ENCODE measurements around the gene PCSK4. TPM values are rescaled to one million over a fixed set of nuclear protein-coding genes. Genes with fewer than 3 reads are reported as not detected.
A peak's percentile ranks its signal among the peaks of the same experiment; 100 is the strongest.

PCSK4 gene
- polyA plus RNA-seq, 1 experiment: 1.3 TPM

DNA sequence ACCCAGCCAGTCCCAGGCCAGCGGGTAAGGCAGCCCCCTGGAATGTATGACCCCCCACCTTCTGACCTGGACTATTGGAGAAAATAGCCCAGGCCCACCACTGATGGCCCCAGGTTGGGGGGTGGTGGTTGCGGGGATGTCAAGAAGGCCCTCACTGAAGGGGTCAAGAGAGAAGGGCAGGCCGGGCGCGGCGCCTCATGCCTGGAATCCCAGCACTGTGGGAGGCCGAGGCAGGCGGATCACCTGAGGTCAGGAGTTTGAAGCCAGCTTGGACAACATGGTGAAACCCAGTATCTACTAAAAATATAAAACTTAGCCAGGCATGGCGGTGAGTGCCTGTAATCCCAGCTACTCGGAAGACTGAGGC, 24.1 kb upstream of the PCSK4 start:
- CTCF ChIA-PET: interaction anchor here (0.8 to 1.0 kb wide), 2 partner anchors 10 to 22 kb away, joined by 3 to 4 read pairs; no protein-coding TSS in a partner anchor
- no peak for DNase-seq (ENCODE audit: low read depth)
- TF ChIP-seq, protein P1, sequence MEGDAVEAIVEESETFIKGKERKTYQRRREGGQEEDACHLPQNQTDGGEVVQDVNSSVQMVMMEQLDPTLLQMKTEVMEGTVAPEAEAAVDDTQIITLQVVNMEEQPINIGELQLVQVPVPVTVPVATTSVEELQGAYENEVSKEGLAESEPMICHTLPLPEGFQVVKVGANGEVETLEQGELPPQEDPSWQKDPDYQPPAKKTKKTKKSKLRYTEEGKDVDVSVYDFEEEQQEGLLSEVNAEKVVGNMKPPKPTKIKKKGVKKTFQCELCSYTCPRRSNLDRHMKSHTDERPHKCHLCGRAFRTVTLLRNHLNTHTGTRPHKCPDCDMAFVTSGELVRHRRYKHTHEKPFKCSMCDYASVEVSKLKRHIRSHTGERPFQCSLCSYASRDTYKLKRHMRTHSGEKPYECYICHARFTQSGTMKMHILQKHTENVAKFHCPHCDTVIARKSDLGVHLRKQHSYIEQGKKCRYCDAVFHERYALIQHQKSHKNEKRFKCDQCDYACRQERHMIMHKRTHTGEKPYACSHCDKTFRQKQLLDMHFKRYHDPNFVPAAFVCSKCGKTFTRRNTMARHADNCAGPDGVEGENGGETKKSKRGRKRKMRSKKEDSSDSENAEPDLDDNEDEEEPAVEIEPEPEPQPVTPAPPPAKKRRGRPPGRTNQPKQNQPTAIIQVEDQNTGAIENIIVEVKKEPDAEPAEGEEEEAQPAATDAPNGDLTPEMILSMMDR (IDR thresholded peaks at IDR 0.05; ENCODE audit: insufficient read depth, low read depth, low read length): no peak
- Histone ChIP-seq H3K4me3 (ENCODE audit: low read depth, low read length) (no peak overlapping the region), H3K36me3 (ENCODE audit: control insufficient read depth, insufficient read depth, low read length) (peaks cover 2% of the 10 kb centered on the region; the same call in 1 of the 2 replicates), H3K27me3 (ENCODE audit: control insufficient read depth, insufficient read depth, low read length) (0 out of 2 replicates have a peak, but pooled peaks cover 1% of the 10 kb centered on the region)
- POLR2A ChIA-PET: no interaction called here

DNA sequence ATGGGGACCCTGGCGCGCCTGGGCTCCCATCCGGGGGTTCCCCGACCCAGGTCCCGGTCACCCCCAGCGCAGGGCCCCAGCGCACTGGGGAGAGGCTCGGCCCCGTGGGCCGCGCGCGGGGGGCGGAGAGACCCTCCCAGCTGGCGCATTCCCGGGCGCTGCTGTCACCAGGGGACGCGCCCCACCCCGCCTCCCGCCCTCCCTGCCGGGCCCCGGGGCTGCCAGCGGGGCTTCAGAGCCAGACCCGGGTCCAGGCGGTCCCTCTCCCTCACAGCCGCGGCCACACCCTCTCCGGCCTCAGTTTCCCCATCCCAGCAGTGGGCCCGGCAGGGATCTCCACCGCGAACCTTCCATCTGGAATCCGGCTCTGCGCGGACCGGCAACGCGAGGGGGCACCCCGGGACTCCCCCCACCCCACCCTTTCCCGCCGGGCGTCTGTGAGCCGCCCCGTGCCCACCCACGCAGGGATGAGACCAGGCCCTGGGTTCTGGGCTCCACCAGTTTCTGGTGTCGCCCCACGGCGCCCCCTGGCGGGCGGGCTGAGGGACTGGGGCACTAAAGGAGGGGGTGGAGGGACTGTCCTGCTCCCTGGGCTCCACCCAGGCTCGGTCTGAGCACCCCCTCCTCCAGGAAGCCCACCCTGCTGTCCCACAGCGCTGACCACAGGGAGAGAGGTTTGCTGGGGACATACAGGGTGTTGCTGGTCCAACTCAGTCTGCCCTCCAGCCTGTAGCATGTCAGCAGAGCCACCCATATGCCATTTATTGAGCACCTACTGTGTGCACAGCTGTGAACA, 23.5 kb upstream of the PCSK4 start:
- ChIA-PET CTCF (interaction anchor here (0.7 to 1.0 kb wide), 3 partner anchors 9 to 10 kb away, joined by 3 to 4 read pairs (median 3); no protein-coding TSS in a partner anchor), POLR2A (no interaction called here)
- peaks cover 2% of the 10 kb centered on the region; the same call in 1 of the 2 replicates for H3K36me3 ChIP-seq (ENCODE audit: control insufficient read depth, insufficient read depth, low read length)
- TF ChIP-seq, protein P1 (IDR thresholded peaks at IDR 0.05; ENCODE audit: insufficient read depth, low read depth, low read length): peak; percentile 93
- H3K4me3 ChIP-seq (ENCODE audit: low read depth, low read length): peak overlapping the region; percentile 71
- DNase-seq (ENCODE audit: low read depth): no peak
- 0 out of 2 replicates have a peak, but pooled peaks cover 1% of the 10 kb centered on the region for H3K27me3 ChIP-seq (ENCODE audit: control insufficient read depth, insufficient read depth, low read length)

DNA sequence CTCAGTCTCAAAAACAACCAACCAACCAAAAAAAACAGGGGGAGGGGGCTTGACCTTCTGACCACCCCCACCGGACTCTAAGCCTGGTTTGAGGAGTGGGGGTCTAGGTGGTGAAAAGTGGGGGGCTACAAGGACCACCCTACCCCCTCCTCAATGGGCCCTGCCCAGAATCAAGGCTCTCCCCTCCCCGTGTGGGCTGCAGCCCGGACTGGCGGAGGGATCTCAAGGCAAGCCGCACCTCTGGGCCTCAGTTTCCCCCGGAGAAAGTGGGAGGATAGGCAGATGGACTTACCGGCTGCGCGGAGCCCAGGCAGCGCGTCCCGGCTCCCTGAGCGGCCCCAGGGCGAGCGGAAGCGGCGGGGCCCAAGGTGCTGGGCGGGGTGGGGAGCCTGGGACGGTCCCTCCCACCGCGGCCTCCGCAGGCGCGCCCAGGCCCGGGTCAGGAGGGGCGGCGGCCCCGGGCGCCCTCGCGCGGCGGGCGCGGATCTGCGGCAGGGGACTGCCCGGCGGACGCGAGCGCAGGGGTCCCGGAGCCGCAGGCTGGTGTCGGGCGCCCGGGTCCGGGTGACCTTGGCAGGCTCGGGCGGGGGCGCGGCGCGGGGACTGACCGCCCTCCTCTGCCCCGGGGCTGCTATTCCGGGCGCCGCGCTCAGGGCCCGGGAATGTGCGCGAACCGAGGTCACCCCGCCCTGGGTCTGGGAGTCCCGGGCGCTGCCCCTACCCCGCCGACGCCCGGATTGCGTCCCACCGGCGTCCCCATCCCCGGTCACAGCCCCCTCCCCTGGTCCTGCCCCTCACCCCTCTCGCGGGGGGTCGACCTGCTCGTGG, 22.7 kb upstream of the PCSK4 start, which contains the start of gene ADAMTSL5:
TSS of gene ADAMTSL5 (minus strand) at position 349 of the 828 bp plus-strand sequence. CDS start 2,076 bp downstream, outside the sequence.
- H3K36me3 ChIP-seq (ENCODE audit: control insufficient read depth, insufficient read depth, low read length): peaks cover 2% of the 10 kb centered on the region; the same call in 1 of the 2 replicates
- TF ChIP-seq, protein P1 (IDR thresholded peaks at IDR 0.05; ENCODE audit: insufficient read depth, low read depth, low read length): no peak
- ChIA-PET POLR2A (no interaction called here), CTCF (interaction anchor here (0.7 to 1.0 kb wide), 2 partner anchors 9 to 10 kb away, joined by 3 read pairs; no protein-coding TSS in a partner anchor)
- H3K27me3 ChIP-seq (ENCODE audit: control insufficient read depth, insufficient read depth, low read length): no peaks in the 10 kb centered on the region
- H3K4me3 ChIP-seq (ENCODE audit: low read depth, low read length): peak within 1 kb of the TSS; percentile 71
- DNase-seq (ENCODE audit: low read depth): no peak

DNA sequence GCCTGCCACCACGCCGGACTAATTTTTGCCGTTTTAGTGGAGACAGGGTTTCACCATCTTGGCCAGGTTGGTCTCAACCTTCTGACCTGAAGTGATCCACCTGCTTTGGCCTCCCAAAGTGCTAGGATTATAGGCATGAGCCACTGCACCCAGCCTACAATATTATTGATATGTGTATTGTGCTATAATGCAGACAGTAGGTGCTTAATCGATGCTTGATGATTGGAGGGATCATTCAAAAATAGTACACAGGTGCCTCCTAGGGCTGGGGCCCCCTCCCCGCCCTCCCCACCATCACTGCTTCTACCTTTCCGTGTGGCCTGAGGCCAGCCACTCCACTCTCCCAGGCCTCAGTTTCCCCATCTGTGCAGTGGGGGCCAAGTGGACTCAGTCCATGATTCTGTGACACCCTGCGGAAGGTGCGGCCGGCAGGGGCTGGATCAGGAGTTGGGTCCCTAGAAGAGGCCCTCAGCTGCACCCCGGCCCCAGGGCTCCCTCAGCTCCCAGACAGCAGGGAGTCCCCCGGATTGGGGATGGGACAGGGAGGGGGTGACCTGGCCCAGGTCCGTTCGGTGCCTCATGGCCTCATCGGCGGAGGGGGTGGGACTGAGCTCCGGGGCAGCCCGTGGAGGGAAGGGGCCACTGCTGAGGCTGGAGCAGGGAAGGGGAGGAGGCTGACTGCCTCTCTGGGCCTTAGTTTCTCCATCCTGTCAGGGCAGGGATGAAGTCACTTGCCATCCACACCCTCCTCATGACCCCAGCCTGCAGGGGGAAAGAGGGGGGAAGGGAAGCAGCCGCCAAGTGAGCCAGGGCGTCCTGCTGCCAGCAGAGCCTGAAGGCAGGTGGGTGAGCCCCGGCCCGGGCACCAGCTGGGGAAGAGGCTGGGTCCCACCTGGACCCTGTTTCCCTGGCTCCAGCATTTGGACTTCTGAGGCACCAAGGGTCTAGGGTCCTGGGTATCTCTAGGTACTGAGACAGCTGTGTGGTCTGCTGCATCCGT, 21.5 kb upstream of the PCSK4 start:
- no peak for DNase-seq (ENCODE audit: low read depth)
- Histone ChIP-seq H3K36me3 (ENCODE audit: control insufficient read depth, insufficient read depth, low read length) (peaks cover 2% of the 10 kb centered on the region; the same call in 1 of the 2 replicates), H3K27me3 (ENCODE audit: control insufficient read depth, insufficient read depth, low read length) (no peaks in the 10 kb centered on the region), H3K4me3 (ENCODE audit: low read depth, low read length) (peak overlapping the region; percentile 71)
- TF ChIP-seq, protein P1 (IDR thresholded peaks at IDR 0.05; ENCODE audit: insufficient read depth, low read depth, low read length): no peak
- POLR2A ChIA-PET: no interaction called here
- CTCF ChIA-PET: interaction anchor here (0.8 kb wide), 1 partner anchor 68 kb away, joined by 3 read pairs; no protein-coding TSS in a partner anchor

All from BJ (cell line).